H9 (cell line): ENCODE measurements around the gene AGXT. TPM values are rescaled to one million over a fixed set of nuclear protein-coding genes. Genes with fewer than 3 reads are reported as not detected.

Source experiments
- DNase-seq: peaks from one replicate; pipeline ENCODE4 v3.0.0-alpha.2; 2017
- H2AFZ ChIP-seq: one replicate; pipeline ENCODE4 v1.6.1; 2013; ENCODE audit warnings: mild to moderate bottlenecking, low read length, control low read depth, moderate library complexity
- H2AK5ac ChIP-seq: 2 replicates; pipeline ENCODE4 v1.6.1; 2013; ENCODE audit warnings: low read length, control low read depth, mixed read lengths; ENCODE audit not compliant: insufficient read length
- H2BK120ac ChIP-seq: one replicate; pipeline ENCODE4 v1.6.1; 2013; ENCODE audit warnings: low read depth, mild to moderate bottlenecking, low read length, control low read depth, inconsistent platforms; ENCODE audit not compliant: poor library complexity, severe bottlenecking
- H2BK12ac ChIP-seq: 2 replicates; pipeline ENCODE4 v1.6.1; 2013; ENCODE audit warnings: low read length, control low read depth, mixed read lengths, low read depth; ENCODE audit not compliant: insufficient read length
- H2BK15ac ChIP-seq: 2 replicates; pipeline ENCODE4 v1.6.1; 2013; ENCODE audit warnings: low read depth, low read length, control low read depth
- H2BK20ac ChIP-seq: one replicate; pipeline ENCODE4 v1.6.1; 2013; ENCODE audit warnings: low read depth, mild to moderate bottlenecking, low read length, control low read depth, inconsistent platforms; ENCODE audit not compliant: poor library complexity, severe bottlenecking
- H2BK5ac ChIP-seq: 2 replicates; pipeline ENCODE4 v1.6.1; 2013; ENCODE audit warnings: low read length, control low read depth, mixed read lengths; ENCODE audit not compliant: insufficient read length
- H3K14ac ChIP-seq: 2 replicates; pipeline ENCODE4 v1.6.1; 2013; ENCODE audit warnings: low read length, control low read depth; ENCODE audit not compliant: insufficient read depth
- H3K18ac ChIP-seq: 2 replicates; pipeline ENCODE4 v1.6.1; 2013; ENCODE audit warnings: low read depth, mild to moderate bottlenecking, mixed read lengths, low read length, control low read depth; ENCODE audit not compliant: insufficient read length
- H3K23ac ChIP-seq: 2 replicates; pipeline ENCODE4 v1.6.1; 2013; ENCODE audit warnings: low read length, control low read depth, mixed read lengths, low read depth; ENCODE audit not compliant: insufficient read length
- H3K23me2 ChIP-seq: 2 replicates; pipeline ENCODE4 v1.6.1; 2013; ENCODE audit warnings: low read depth, mild to moderate bottlenecking, mixed read lengths, low read length, control low read depth; ENCODE audit not compliant: insufficient read length, poor library complexity, severe bottlenecking
- H3K27ac ChIP-seq: 2 replicates; pipeline ENCODE4 v1.5.1; 2013; ENCODE audit warnings: low read length, control low read depth, mixed read lengths, low read depth; ENCODE audit not compliant: insufficient read length
- H3K27me3 ChIP-seq: 2 replicates; pipeline ENCODE4 v1.6.1; 2013; ENCODE audit warnings: low read length, control low read depth, inconsistent platforms; ENCODE audit not compliant: insufficient read depth
- H3K4ac ChIP-seq: 2 replicates; pipeline ENCODE4 v1.6.1; 2013; ENCODE audit warnings: low read depth, mild to moderate bottlenecking, control low read depth, inconsistent platforms, low read length, moderate library complexity
- H3K4me1 ChIP-seq: 2 replicates; pipeline ENCODE4 v1.6.1; 2013; ENCODE audit warnings: low read length, control low read depth, inconsistent platforms; ENCODE audit not compliant: insufficient read depth
- H3K4me2 ChIP-seq: 2 replicates; pipeline ENCODE4 v1.6.1; 2013; ENCODE audit warnings: low read length, control low read depth, mixed read lengths; ENCODE audit not compliant: insufficient read length, insufficient read depth
- H3K56ac ChIP-seq: 2 replicates; pipeline ENCODE4 v1.6.1; 2013; ENCODE audit warnings: low read depth, mild to moderate bottlenecking, mixed read lengths, low read length, control low read depth; ENCODE audit not compliant: insufficient read length
- H3K79me1 ChIP-seq: 2 replicates; pipeline ENCODE4 v1.6.1; 2013; ENCODE audit warnings: low read depth, mild to moderate bottlenecking, moderate library complexity, low read length, control low read depth, inconsistent platforms; ENCODE audit not compliant: insufficient read depth, poor library complexity, severe bottlenecking
- H3K79me2 ChIP-seq: 2 replicates; pipeline ENCODE4 v1.6.1; 2013; ENCODE audit warnings: low read length, control low read depth, inconsistent platforms; ENCODE audit not compliant: insufficient read depth
- H3K9ac ChIP-seq: 2 replicates; pipeline ENCODE4 v1.6.1; 2013; ENCODE audit warnings: low read length, control low read depth, mixed read lengths; ENCODE audit not compliant: insufficient read length; ENCODE audit errors: extremely low read depth
- H3K9me3 ChIP-seq: one replicate; pipeline ENCODE4 v1.6.1; 2013; ENCODE audit warnings: low read depth, low read length, inconsistent platforms; ENCODE audit not compliant: control insufficient read depth
- H3T11ph ChIP-seq: one replicate; pipeline ENCODE4 v1.6.1; 2013; ENCODE audit warnings: mild to moderate bottlenecking, low read length, control low read depth, inconsistent platforms
- H4K20me1 ChIP-seq: one replicate; pipeline ENCODE4 v1.6.1; 2013; ENCODE audit not compliant: control insufficient read depth, insufficient read length, insufficient read depth
- H4K5ac ChIP-seq: 2 replicates; pipeline ENCODE4 v1.6.1; 2013; ENCODE audit warnings: low read depth, mild to moderate bottlenecking, mixed read lengths, low read length, control low read depth; ENCODE audit not compliant: insufficient read length
- H4K8ac ChIP-seq: replicated peaks from 2 replicates; pipeline ENCODE4 v1.6.1; 2013; ENCODE audit warnings: low read length, control low read depth, mixed read lengths, low read depth; ENCODE audit not compliant: insufficient read length
- H4K91ac ChIP-seq: 2 replicates; pipeline ENCODE4 v1.6.1; 2013; ENCODE audit warnings: low read depth, mild to moderate bottlenecking, moderate library complexity, mixed read lengths, low read length, control low read depth; ENCODE audit not compliant: insufficient read length
- H3K27ac Mint-ChIP-seq, 3 experiments: 2 replicates in 2 of 3; 3 replicates in 1 of 3; pipeline ENCODE4 v1.8.0; 2020 to 2021; ENCODE audit warnings: mixed read lengths in 3 of 3, mild to moderate bottlenecking in 1 of 3, moderate library complexity in 1 of 3
- H3K27me3 Mint-ChIP-seq: 2 replicates; pipeline ENCODE4 v1.8.0; 2021; ENCODE audit warnings: low read depth, mild to moderate bottlenecking, moderate library complexity, mixed read lengths
- H3K36me3 Mint-ChIP-seq, 3 experiments: 2 replicates in 2 of 3; 3 replicates in 1 of 3; pipeline ENCODE4 v1.8.0; 2020 to 2021; ENCODE audit warnings: low read depth in 3 of 3, mixed read lengths in 3 of 3; ENCODE audit not compliant: insufficient read depth in 1 of 3
- H3K4me1 Mint-ChIP-seq, 2 experiments: 2 replicates each; pipeline ENCODE4 v1.8.0; 2020; ENCODE audit warnings: mixed read lengths in 2 of 2
- H3K4me3 Mint-ChIP-seq, 2 experiments: 2 replicates in 1 of 2; 3 replicates in 1 of 2; pipeline ENCODE4 v1.8.0; 2020 to 2021; ENCODE audit warnings: mild to moderate bottlenecking in 2 of 2, mixed read lengths in 2 of 2, moderate library complexity in 1 of 2
- H3K9me3 Mint-ChIP-seq, 2 experiments: 2 replicates in 1 of 2; 3 replicates in 1 of 2; pipeline ENCODE4 v1.8.0; 2020; ENCODE audit warnings: mild to moderate bottlenecking in 2 of 2, mixed read lengths in 2 of 2, moderate library complexity in 1 of 2
- WGBS: extraction: QIAGEN DNeasy Blood & Tissue Kit; methylation state at CpG from one replicate; pipeline ENCODE4 v1.1.7; 2013; ENCODE audit warnings: missing lambda C conversion rate, low lambda C conversion rate, mixed read lengths; ENCODE audit not compliant: insufficient read length; ENCODE audit errors: extremely low coverage; 5-methylcytosine and 5-hydroxymethylcytosine counted together
- total RNA-seq: library from RNA; stranded (reverse); gene quantifications from 2 replicates; pipeline ENCODE4 v1.2.1, GENCODE V29; 2021
- TF ChIP-seq, protein P1 (sequence below): fragments of 200-600 bp; sonication (generic); conservative IDR thresholded peaks from 3 replicates; pipeline ENCODE4 v1.8.0; 2021; ENCODE audit warnings: antibody characterized with exemption, mild to moderate bottlenecking

Gene AGXT
- total RNA-seq, 1 experiment from 2014 or later, result not detected

DNA sequence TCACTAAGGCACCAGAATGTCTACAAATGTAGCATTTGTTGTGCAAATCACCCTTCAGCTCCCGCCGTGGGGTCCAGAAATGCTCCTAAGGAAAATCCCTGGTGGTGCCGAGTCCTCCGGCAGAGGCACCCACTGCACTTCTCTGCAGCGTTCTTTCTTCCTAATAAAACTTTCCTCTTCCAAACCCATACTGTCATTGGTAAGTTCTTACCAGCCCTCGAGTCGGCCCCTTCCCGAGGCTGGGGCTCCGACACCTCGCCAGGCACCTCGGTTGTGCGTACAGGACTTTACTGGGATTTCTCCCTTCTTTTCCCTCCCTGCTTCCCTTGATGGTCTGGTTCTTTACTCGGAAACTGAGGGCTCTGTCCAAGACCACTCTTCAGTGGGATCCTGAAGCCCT lies 10.3 kb upstream of the AGXT start:
- Histone ChIP-seq H3K79me2 (no peaks in the 10 kb centered on the region), H2BK12ac (no peak overlapping the region), H2BK15ac (no peak overlapping the region), H4K91ac (no peak overlapping the region), H3K23ac (no peak overlapping the region), H2AK5ac (no peak overlapping the region), H3K4ac (no peak overlapping the region), H3K27me3 (no peaks in the 10 kb centered on the region), H3K56ac (no peak overlapping the region), H3K4me1 (no peaks in the 10 kb centered on the region), H4K20me1 (no peaks in the 10 kb centered on the region), H3T11ph (no peak overlapping the region), H3K9ac (no peak overlapping the region), H2AFZ (no peak overlapping the region), H3K79me1 (no peaks in the 10 kb centered on the region), H2BK120ac (no peak overlapping the region), H2BK5ac (no peak overlapping the region), H3K27ac (no peak overlapping the region), H3K4me2 (no peak overlapping the region), H4K8ac (no peak overlapping the region), H3K23me2 (no peaks in the 10 kb centered on the region), H2BK20ac (no peak overlapping the region), H3K9me3 (no peaks in the 10 kb centered on the region), H4K5ac (no peak overlapping the region), H3K18ac (no peak overlapping the region), H3K14ac (no peak overlapping the region)
- no peaks in the 10 kb centered on the region; the same call in none of the 2 replicates for H3K27me3 Mint-ChIP-seq
- no peak overlapping the region for H3K27ac Mint-ChIP-seq
- DNase-seq, result no peak
- no peaks in the 10 kb centered on the region; a peak in 2 of 7 replicates for H3K36me3 Mint-ChIP-seq
- WGBS, result no CpG with 5 or more reads among the region's 13 CpGs
- TF ChIP-seq, protein P1, sequence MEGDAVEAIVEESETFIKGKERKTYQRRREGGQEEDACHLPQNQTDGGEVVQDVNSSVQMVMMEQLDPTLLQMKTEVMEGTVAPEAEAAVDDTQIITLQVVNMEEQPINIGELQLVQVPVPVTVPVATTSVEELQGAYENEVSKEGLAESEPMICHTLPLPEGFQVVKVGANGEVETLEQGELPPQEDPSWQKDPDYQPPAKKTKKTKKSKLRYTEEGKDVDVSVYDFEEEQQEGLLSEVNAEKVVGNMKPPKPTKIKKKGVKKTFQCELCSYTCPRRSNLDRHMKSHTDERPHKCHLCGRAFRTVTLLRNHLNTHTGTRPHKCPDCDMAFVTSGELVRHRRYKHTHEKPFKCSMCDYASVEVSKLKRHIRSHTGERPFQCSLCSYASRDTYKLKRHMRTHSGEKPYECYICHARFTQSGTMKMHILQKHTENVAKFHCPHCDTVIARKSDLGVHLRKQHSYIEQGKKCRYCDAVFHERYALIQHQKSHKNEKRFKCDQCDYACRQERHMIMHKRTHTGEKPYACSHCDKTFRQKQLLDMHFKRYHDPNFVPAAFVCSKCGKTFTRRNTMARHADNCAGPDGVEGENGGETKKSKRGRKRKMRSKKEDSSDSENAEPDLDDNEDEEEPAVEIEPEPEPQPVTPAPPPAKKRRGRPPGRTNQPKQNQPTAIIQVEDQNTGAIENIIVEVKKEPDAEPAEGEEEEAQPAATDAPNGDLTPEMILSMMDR, result no peak
- 0 out of 4 replicates have a peak, but pooled peaks cover 0 to 6% of the 10 kb centered on the region in 2 experiments for H3K4me1 Mint-ChIP-seq
- H3K9me3 Mint-ChIP-seq, result peaks cover 0 to 5% of the 10 kb centered on the region in 2 experiments; a peak in 2 of 5 replicates
- H3K4me3 Mint-ChIP-seq, result no peak overlapping the region
